ENCODE measurements around the gene ILRUN.
"Not testable (repeated sequence)": the region's sequence is repeated elsewhere in the genome, so short reads cannot be mapped to it uniquely, and the experiment has no call there.

The ILRUN gene

DNA sequence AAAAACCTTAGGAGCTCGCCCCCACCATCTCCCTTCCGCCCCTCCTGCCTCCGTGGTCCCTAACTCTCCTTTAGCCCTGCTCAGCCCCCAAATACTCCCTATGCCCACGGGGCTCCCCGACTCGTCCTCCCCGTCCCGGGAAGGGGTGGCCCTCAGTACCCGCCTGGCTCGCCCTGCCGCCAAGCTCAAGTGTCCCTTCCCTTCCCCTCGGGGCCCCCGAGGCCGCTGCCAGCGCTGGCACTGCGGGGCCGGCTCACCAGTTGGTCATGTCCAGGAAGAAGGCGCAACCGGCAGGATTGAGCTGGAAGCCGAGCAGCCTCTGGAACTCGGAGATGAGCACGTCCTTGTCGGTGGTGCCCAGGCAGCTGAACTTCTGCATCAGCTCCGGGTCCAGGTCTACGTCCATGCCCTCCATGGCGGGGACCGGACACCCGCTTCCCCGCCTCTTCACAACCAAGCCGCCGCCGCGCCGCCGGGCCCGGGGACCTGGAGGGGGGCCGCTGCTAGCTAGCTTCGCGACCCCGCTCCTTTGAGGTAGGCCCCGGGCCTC is 303 bp downstream of the ILRUN start:
- DNase-seq: peak; percentile 12

DNA sequence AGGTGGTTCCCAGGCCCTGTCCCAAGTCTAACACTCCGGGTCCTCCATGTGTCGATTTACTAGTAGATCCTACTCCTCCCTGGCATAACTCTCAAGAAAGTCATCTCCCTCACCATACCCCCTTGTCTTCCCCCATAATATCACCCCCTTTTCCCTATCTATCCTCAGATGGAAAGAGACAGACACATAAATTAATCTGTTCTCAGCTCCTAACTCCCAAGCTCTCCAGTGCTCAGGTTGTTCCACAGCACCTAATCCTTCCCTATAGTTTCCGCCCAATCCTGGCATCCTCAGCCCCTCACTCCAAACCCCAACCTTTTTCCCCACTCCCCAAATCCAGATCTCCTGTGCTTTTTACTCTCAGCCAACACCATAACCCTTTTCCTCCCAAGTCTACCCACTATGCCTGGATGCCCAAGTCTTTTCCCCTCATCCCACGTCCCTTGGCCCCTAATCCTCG is 808 bp downstream of the ILRUN start:
- DNase-seq: no peak

DNA sequence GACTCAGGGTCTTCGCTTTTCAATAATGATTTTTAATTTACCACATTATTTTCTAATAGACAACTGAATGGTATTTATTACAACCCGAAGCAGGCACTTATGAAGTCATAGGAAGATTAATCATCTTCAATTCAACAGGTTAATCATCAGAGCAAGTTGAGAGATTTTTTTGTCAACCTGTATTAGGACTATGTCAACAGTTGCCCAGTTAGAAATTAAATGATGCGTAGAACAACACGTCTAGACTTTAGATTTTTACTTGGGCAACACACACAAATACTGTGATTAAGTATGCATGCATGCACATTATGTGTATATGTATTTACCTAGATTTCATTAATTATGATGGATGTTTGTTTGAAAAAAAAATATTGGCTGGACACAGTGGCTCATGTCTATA is 4.3 kb downstream of the ILRUN start:
- DNase-seq: no peak

DNA sequence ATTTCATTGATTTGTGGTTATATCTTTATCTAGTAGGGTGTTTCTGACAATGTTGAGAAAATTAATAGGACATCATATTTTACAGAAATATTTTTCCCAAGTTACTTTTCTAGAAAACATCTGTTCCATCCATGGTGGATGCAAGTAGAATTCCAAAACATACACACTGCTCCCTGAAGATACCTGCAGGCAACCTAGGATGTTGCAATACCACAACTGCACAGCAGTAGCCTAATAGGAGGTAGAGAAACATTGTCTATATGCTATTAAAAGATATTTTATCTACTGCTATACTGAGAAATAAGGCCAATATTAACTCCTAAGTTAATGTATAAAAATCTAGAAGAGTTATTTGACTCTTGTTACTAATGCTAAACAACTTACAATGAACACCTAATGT is 6.8 kb downstream of the ILRUN start:
- no peak for DNase-seq

DNA sequence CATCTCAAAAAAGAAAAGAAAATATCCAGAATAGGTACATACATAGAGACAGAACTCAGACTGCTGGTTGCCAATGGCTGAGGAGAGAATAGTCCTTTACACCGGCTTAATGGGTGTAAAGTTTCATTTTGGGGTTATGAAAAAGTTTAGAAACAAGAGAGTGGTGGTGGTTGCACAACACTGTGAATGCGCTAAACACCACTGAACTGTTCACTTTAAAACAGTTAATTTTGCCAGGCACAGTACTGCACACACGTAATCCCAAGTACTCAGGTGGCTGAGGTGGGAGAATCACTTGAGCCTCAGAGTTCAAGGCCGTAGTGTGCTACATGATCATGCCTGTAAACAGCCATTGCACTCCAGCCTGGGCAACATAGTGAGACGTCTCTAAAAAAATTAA is 7.6 kb downstream of the ILRUN start:
- DNase-seq: no peak

DNA sequence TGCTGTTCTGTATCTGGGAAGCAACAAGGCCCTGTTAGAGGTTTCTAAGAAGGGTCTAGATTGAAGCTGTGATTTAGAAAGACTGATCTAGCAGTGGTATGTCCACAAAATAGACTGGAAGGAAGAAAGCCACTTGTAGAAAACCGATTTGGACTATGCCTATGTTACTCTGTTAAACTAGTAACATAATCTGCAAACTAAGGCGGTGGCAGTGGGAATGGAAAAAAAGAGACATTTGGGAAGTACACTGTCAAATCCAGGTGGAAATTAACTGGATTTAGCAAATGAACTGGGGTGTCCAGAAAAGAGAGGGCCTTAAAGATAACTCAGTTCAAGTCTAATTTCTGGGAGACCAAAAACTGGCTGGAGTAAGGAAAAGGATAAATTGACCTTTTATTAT is 11.6 kb downstream of the ILRUN start:
- no peak for DNase-seq

DNA sequence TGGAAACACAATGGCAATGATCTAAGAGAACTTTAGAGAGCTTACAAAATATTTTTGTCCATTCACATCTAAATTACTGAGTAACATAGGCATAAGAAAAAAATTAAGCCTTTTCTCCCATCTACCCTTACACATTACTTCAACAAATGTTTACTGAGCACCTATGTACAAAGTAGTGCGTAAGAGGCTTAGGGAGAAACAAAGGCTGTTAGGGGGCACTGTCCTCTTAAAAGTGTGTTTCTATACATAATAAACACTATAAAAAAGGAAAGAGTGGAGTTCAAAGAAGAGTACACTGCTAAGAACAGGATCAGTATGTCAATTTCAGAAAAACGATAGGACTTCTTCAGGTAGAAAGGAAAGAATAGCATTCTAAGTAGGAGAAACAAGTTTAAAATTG is 12.2 kb downstream of the ILRUN start:
- no peak for DNase-seq

DNA sequence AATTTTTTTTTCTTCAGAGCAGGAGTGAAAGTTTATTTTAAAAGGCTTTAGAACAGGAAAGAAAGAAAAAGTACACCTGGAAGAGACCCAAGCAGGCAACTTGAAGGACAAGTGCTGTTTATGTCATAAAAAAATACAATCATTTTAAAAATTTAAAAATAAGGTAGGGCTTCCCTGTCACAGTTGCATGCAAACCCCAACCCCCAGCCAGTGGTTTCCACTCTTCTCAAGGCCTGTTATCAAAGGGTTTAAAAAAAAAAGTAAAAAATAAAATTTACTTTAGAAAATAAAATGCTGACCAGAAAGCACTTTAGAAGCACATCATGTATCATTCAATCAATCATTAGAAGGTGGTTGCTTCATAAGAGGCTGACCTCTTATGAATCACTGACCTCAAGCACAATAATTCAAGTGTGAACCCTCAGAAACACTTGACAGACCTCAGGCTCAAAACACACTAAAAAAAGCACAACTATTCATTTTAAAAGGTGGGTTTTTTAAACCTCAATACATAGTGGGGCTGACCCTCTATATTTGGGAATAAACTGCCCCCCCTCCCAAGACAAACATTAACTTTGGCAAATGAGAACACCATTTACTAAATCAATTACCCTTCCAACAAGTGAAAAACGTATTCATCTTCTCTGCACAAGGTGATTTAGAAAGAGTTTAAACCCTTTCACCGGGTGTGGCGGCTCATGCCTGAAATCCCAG is 15.6 kb downstream of the ILRUN start:
- DNase-seq: peak; percentile 71

DNA sequence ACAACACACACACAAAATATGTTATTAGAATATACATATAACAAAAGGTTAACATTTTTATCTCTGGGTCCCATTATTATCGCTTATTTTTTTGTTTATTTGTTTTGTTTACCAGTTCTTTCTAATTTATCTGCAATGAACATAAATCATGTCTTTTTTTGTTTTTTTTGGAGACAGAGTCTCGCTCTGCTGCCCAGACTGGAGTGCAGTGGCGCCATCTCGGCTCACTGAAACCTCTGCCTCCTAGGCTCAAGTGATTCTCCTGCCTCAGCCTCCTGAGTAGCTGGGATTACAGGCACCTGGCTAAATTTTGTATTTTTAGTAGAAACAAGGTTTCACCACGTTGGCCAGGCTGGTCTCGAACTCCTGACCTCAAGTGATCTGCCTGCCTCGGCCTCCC is 16.3 kb downstream of the ILRUN start:
- DNase-seq: not testable (repeated sequence)

DNA sequence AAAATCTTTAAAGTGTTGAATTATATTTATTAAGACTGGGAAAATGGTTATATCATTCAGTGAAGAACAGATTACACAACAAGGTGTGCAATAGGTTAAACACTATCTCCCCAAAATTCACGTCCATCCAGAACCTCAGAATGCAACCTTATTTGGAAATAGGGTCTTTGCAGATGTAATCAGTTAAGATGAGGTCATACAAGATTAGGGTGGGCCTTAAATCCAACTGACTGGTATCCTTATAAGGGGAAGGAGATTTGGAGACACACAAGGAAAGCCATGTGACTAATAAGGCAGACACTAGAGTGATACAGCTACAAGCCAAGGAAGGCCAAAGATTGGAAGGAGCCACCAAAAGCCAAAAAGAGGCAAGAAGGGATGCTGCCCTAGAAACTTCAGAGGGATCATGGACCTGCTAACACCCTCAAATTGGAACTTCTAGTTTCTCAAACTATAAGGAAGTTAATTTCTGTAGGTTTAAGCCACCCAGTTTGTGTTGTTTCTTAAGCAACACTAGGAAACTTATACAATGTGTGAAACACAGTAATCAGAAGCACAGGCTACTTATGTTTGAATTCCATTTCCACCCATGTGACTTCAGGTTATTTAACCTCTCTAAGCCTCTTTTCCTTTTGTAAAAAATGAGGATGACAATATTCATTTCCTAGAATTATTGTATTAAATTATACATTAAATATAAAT is 16.9 kb downstream of the ILRUN start:
- peak; percentile 46 for DNase-seq

DNA sequence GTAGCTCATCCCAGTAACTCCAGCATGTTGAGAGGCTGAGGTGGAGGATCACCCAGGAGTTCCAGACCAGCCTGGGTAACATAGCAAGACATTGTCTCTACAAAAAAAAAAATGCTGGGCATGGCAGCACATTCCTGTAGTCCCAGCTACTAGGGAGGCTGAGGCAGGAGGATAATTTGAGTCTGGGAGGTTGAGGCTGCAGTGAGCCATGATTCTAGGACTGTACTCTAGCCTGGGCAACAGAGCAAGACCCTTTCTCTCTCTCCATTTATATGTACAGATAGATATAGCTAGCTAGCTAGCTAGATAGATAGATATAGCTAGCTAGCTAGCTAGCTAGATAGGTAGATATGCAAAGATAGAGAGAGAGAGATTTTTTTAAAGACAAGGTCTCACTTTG is 20.4 kb downstream of the ILRUN start:
- DNase-seq: no peak

DNA sequence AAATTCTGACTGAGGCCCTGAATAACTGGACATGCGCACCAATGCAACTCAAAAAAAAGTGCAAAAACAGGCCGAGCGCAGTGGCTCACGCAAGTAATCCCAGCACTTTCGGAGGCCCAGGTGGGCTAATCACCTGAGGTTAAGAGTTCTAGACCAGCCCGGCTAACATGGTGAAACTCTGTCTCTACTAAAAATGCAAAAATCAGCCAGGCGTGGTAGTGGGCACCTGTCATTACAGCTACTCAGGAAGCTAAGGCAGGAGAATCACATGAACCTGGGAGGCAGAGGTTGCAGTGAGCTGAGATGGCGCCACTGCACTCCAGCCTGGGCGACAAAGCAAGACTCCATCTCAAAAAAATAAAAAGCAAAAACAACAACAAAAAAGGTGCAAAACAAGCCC is 21.6 kb downstream of the ILRUN start:
- DNase-seq: not testable (repeated sequence)

DNA sequence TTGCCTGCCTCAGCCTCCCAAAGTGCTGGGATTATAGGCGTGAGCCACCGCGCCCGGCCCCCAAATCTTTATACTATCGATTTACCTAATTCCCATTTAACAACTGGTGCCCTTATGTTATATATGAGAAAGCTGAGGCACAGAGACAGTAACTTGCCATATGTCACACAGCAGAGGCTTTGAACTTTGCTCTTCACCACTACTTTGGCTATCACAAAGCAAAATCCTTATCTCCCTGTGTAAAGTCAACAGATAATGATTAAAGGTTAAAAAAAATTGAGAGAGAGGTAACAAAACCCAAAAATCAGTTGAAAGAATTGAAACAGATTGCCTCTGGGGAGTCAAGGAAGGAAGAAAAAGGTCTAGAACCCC is 22.3 kb downstream of the ILRUN start:
- DNase-seq: no peak

DNA sequence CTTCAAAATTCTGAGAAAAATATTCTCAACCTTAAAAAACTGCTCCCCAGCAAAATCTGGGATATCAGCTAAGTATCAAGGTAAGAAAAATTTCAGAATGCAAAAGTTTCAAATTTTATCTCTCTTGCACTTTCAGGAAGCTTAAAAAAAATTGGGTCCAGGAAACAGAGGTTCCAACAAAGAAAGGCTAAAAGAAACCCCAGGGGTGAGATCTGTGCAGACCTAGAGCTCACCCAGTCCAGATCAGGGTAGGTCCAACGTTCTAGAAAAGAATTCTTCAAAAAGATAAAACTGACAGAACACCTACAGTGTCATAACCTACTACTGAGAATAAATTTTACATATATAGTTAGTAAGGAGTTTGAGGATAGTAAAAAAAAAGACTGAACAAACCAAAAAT is 23.5 kb downstream of the ILRUN start:
- no peak for DNase-seq

DNA sequence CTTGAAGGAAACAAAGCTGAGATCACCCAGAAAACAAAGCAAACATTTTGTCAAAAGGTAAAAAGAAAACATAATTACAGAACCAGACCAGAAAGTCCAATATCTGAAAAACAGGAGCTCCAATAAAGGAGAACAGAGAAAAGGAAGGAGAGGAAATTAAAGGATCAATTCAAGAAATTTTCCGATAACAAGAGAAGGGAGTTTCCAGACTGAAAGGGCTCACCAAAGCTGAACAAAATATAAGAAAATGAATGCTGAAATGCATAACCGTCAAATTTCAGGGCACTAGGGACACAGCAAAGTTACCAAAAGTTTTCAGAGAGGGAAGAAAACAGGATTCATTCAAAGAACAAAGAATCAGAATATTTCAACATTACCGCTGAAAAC is 23.9 kb downstream of the ILRUN start:
- DNase-seq: no peak

DNA sequence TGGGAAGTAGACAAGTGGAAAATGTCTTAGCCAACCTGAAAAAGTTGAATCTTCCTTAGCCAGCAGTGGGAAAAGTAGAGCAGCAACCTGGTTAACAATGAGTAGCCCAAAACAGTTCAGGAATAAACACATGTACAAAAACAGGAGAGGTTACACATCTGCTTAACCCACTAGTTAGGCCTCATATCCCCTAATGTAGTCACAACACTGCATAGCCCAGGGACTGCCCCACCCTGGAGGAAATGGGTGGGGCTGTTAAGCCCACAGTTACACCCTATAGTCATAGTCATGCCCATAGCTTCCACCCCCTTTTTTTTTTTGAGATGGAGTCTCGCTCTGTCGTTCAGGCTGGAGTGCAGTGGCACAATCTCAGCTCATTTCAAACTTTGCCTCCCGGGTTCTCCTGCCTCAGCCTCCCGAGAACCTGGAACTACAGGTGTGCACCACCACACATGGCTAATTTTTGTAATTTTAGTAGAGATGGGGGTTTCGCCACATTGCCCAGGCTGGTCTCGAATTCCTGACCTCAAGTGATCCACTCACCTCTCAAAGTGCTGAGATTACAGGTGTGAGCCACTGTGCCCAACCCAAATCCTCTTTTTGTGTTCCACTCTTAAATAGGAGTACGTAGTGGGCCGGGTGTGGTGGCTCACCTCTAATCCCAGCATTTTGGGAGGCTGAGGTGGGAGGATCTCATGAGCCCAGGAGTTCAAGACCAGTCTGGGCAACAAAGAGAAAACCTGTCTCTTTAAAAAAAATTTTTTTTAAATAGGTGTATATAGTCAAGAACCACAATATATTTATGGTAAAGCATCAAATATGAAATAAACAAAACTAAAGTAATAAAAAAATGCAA is 24.5 kb downstream of the ILRUN start:
- peak; percentile 36 for DNase-seq

DNA sequence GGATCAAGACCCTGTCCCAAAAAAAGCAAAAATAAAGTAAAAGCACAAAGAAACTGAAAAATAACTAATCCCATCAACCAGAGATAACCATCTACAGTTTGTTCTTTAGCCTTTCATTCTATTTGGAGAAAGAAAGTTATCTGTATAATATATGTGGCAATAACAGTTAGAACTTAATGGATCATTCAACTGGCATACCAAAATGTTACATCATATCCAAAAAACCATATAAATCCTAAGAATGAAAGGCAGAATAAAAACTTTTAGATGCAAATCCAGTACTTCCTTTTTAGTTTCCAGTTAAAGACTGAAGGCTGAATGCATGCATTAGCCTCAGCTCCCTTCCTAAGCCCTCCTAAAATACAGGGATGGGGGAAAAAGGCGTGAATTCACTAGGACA is 25.2 kb downstream of the ILRUN start:
- peak; percentile 53 for DNase-seq

DNA sequence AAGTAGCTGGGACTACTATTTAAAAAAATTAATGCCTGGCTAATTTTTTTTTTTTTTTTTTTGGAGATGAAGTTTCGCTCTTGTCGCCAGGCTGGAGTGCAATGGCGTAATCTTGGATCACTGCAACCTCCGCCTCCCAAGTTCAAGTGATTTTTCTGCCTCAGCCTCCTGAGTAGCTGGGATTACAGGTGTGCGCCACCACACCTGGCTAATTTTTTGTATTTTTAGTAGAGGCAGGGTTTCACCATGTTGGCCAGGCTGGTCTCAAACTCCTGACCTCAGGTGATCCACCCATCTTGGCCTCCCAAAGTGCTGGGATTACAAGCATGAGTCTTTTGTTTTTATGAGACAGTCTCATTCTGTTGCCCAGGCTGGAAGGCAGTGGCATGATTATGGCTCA is 27.8 kb downstream of the ILRUN start:
- not testable (repeated sequence) for DNase-seq

DNA sequence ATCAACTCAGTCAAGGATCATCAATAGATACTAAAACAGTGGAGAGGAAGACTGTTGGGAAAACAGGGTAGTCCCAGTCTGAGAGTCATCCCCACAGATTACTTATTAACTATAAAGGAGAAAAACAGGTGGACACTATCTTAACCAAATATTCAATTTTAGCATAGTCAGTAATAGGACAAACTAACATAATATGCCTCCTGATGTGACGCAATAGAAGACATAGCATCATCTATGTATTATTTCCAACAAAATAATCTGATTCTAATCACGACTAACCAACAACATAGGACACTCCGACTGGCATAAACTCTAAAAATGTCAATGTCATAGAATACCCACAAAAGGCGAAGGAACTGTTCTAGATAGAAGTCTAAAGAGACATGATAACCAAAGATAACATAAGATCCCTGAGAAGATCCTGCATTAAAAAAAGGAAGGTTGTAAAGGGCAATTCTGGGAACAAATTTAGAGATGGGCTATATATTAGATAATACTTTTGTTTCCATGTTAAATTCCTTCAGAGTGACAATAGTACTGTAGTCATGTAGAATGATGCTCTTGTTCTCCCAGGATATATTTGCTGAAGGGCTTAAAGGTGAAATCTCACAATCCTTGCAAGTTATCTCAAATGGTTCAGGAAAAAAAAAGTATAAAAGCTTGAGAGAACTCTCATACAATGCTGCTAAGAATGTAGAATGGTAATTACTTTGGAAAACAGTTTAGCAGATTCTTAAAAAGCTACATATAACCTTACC is 28.9 kb downstream of the ILRUN start:
- no peak for DNase-seq

DNA sequence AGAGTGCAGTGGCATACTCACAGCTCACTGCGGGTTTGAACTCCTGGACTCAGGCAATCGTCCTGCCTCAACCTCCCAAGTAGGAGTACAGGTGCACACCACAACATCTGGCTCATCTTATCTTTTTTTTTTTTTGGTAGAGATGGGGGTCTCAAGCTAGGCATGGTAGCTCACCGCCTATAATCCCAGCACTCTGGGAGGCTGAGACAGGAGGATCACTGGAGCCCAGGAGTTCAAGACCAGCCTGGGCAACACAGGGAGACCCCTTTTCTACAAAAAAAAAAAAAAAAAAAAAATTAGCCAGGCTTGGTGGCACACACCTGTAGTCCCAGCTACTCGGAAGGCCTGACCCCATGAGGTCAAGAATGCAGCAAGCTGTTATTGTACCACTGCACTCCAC is 31.5 kb downstream of the ILRUN start:
- no peak for DNase-seq

DNA sequence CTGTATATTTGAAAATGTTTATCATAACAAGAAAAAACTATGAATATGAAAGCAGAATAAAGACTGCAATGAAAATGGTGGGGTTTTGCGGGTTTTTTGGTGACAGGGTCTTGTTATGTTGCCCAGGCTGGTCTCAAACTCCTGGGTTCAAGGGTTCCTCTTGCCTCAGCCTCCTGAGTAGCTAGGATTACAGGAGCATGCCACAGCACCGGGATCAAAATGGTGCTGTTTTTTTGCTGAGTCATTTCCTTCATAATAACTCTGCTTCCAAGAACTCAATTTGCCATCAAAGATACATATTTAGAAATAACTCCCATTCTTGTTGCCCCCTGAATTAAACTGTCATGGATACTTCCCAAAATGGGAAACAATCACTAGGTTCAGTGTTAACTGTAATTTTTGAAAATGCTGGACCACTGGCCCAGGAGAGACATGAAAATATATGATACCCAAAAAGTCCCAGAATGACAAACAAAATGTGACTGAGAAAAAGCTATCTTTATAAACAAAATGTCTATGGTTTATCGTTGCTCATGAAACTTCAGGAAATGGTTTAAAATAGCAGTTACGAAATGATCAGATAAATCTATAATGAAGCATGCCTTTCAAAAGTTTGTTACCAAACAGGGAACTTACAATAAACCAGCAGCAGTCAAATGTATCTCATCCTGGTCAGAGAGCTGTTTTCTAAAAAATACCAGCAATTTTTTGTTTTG is 32.2 kb downstream of the ILRUN start:
- DNase-seq: peak; percentile 60

DNA sequence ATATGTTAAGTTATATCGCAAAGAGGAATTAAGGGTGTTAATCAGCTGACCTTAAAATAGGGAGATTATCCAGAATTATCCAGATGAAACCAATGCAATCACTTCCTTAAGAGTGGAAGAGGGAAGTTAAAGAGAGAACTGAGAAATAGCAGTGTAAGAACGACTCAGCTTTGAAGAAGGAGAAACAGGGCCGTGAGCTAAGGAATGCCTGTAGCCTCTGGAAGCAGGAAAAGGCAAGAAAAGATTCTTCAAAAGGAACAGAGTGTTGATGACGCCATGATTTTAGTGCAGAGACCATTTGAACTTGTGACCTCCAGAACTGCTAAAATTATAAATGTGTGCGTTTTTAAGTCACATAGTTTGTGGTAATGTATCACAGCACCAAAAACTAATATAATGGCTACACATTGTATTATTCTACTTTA is 32.7 kb downstream of the ILRUN start:
- DNase-seq: peak; percentile 41

Measured in fibroblast of upper back skin (primary cell).